Ovary (tissue), 3 donors: ENCODE measurements around the gene ABHD16A.

Experiments
- CTCF ChIP-seq, 3 donors: fragments of 450-650 bp in 2 of 3; fragments of 200-600 bp in 1 of 3; IDR thresholded peaks; one replicate each; pipeline versions ENCODE4 v1.5.1 to v1.8.0; 2016 to 2022; ENCODE audit warnings: antibody characterized with exemption in 3 of 3, mild to moderate bottlenecking in 1 of 3
- EP300 ChIP-seq: sonication (generic); formaldehyde crosslinking; IDR thresholded peaks from one replicate; pipeline ENCODE4 v1.6.1; 2017; ENCODE audit warnings: antibody characterized with exemption
- POLR2A ChIP-seq: fragments of 450-650 bp; IDR thresholded peaks from one replicate; pipeline ENCODE4 v1.6.1; 2017; ENCODE audit warnings: antibody characterized with exemption, mild to moderate bottlenecking, moderate library complexity
- donor health status: DM: no; HTN: no; CAD: no.

- TF ChIP-seq CTCF (IDR thresholded peaks at IDR 0.05) (no peak), POLR2A (peak; percentile 83), EP300 (no peak)
Measured at GRCh38 chr6:31729979-31730630, 27.0 kb upstream of the ABHD16A start.
